Activated naive CD8-positive, alpha-beta T cell treated with anti-CD3 and anti-CD28 coated beads, Interleukin-2, amount 50 U/mL, for 24 hours (primary cell): ENCODE results near the gene LARP4B.

ENCODE experiments used
- ATAC-seq: fragments of 150-1000 bp; cut with Tn5 transposase; one replicate; pipeline ENCODE4 v1.10.0; 2021
- DNase-seq: peaks from one replicate; pipeline ENCODE4 v3.0.0; 2021
- H3K27ac Mint-ChIP-seq: one replicate; pipeline ENCODE4 v1.8.0; 2021; ENCODE audit warnings: mild to moderate bottlenecking, mixed read lengths
- H3K27me3 Mint-ChIP-seq: one replicate; pipeline ENCODE4 v1.8.0; 2021; ENCODE audit warnings: mixed read lengths
- H3K36me3 Mint-ChIP-seq: one replicate; pipeline ENCODE4 v1.8.0; 2021; ENCODE audit warnings: low read depth, mixed read lengths
- H3K4me1 Mint-ChIP-seq: one replicate; pipeline ENCODE4 v1.8.0; 2021; ENCODE audit warnings: mixed read lengths
- H3K4me3 Mint-ChIP-seq: one replicate; pipeline ENCODE4 v1.8.0; 2021; ENCODE audit warnings: mild to moderate bottlenecking, moderate library complexity, mixed read lengths
- H3K9me3 Mint-ChIP-seq: one replicate; pipeline ENCODE4 v1.8.0; 2021; ENCODE audit warnings: mixed read lengths

LARP4B gene

GRCh38 chr10:824946-825345, 106.6 kb downstream of the LARP4B start:
- Mint-ChIP-seq H3K27me3 (no peaks in the 10 kb centered on the region), H3K36me3 (peaks cover 65% of the 10 kb centered on the region), H3K4me3 (no peak overlapping the region), H3K4me1 (peaks cover 19% of the 10 kb centered on the region), H3K9me3 (no peaks in the 10 kb centered on the region), H3K27ac (no peak overlapping the region)
- ATAC-seq: no peak
- no peak for DNase-seq

DNA sequence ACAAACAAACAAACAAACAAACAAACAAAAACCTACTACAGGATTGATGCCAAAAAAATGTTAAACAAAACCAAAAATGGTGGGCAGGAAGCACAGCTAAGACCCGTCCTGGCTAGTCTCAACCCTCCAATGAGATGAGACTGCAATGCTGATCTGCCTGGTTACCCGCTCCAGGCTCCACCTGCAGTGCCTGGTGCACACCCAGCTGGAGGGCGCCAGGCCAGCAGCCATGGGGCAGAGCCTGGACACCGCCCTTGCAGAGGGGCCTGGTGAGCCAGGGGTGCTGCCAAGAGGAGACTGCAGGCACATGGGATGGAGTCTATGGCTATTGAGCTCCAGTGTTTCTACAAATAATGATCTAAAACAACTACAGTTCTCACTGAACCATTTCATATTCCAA, 107.0 kb downstream of the LARP4B start:
- Mint-ChIP-seq H3K27ac (no peak overlapping the region), H3K27me3 (no peaks in the 10 kb centered on the region), H3K36me3 (peaks cover 67% of the 10 kb centered on the region), H3K4me1 (peaks cover 19% of the 10 kb centered on the region), H3K9me3 (no peaks in the 10 kb centered on the region), H3K4me3 (no peak overlapping the region)
- no peak for DNase-seq
- ATAC-seq: no peak

GRCh38 chr10:822661-823367, 108.7 kb downstream of the LARP4B start:
- H3K36me3 Mint-ChIP-seq: peaks cover 60% of the 10 kb centered on the region
- H3K27me3 Mint-ChIP-seq: no peaks in the 10 kb centered on the region
- H3K27ac Mint-ChIP-seq: peak overlapping the region; percentile 16
- H3K4me1 Mint-ChIP-seq: peaks cover 19% of the 10 kb centered on the region
- H3K9me3 Mint-ChIP-seq: no peaks in the 10 kb centered on the region
- peak overlapping the region; percentile 9 for H3K4me3 Mint-ChIP-seq
- DNase-seq: no peak
- ATAC-seq: peak; percentile 13

DNA sequence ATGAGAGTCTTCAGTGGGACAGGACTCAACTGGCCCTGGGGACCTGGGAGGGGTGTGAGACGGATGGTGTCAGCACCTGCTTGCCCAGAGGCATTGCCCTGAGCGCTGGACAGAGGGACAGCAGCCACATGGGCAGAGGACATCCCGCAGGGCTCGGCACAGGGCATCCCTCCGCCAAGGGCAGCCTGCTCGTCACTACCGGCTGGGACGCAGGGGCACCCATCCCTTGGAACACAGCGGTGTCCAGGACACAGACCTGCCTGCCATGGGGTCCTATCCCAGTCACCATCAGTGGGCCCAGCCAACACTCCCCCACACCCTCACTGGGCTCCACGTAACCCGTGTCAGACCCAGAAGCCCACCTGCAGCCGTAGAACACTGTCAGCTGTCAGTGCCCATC, 109.3 kb downstream of the LARP4B start:
- Mint-ChIP-seq H3K27ac (no peak overlapping the region), H3K4me3 (no peak overlapping the region), H3K27me3 (no peaks in the 10 kb centered on the region), H3K9me3 (no peaks in the 10 kb centered on the region), H3K4me1 (peaks cover 19% of the 10 kb centered on the region), H3K36me3 (peaks cover 64% of the 10 kb centered on the region)
- DNase-seq: no peak
- no peak for ATAC-seq

GRCh38 chr10:821322-821721, 110.2 kb downstream of the LARP4B start:
- Mint-ChIP-seq H3K4me1 (peaks cover 19% of the 10 kb centered on the region), H3K36me3 (peaks cover 68% of the 10 kb centered on the region), H3K9me3 (no peaks in the 10 kb centered on the region), H3K4me3 (no peak overlapping the region), H3K27ac (peak overlapping the region; percentile 75), H3K27me3 (no peaks in the 10 kb centered on the region)
- no peak for ATAC-seq
- DNase-seq: no peak

- DNase-seq (no peak), ATAC-seq (no peak)
- no peaks in the 10 kb centered on the region for H3K27me3 Mint-ChIP-seq
- H3K36me3 Mint-ChIP-seq: peaks cover 58% of the 10 kb centered on the region
- H3K27ac Mint-ChIP-seq: no peak overlapping the region
- H3K4me1 Mint-ChIP-seq: peaks cover 19% of the 10 kb centered on the region
- no peak overlapping the region for H3K4me3 Mint-ChIP-seq
- H3K9me3 Mint-ChIP-seq: no peaks in the 10 kb centered on the region
Observed at GRCh38 chr10:819816-820215, 111.7 kb downstream of the LARP4B start.

DNA sequence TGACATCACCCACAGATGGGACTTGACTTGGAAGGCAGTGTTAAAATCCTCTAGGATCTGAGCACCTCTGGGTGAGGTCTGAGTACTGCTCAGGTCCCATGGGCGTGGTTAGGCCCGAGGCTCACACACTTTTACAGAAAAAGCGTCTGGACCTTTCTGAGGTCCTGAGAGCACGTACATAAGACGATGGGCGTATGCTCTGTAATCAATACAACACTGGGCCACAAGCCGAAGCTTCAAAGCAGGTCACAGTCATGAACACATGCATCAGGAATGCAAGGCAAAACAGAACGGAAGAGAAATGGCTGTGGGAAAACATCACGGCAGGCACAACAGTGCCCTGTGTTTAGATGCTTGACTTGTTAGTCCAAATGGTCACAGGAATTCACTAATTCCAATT, 112.2 kb downstream of the LARP4B start:
- Mint-ChIP-seq H3K4me1 (peaks cover 19% of the 10 kb centered on the region), H3K27me3 (no peaks in the 10 kb centered on the region), H3K27ac (peak overlapping the region; percentile 16), H3K36me3 (peaks cover 60% of the 10 kb centered on the region), H3K9me3 (no peaks in the 10 kb centered on the region), H3K4me3 (no peak overlapping the region)
- ATAC-seq: no peak
- no peak for DNase-seq

- Mint-ChIP-seq H3K4me1 (peaks cover 14% of the 10 kb centered on the region), H3K36me3 (peaks cover 53% of the 10 kb centered on the region), H3K9me3 (no peaks in the 10 kb centered on the region), H3K27ac (no peak overlapping the region), H3K27me3 (no peaks in the 10 kb centered on the region), H3K4me3 (no peak overlapping the region)
- DNase-seq (no peak), ATAC-seq (no peak)
Observed at GRCh38 chr10:818526-819220, 112.8 kb downstream of the LARP4B start.

DNA sequence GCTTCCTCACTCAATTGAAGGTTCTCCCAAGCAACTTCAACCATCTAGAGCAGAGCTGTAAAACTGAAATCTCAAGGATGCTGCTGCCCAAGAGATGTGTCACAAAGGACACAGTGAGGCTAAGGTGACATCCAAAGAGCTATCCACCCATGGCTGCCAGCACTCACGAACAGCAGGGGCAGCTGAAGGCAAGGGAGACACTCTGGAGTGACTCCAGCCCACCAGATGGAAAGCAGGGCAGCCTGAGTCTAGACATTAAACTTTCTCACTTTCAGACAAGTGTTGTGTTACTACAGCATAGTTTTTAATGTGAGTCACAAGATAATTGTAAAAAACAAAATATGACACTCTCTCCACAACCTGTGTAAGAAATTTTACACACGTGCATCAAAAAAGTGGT, 113.5 kb downstream of the LARP4B start:
- H3K27me3 Mint-ChIP-seq: no peaks in the 10 kb centered on the region
- no peak overlapping the region for H3K27ac Mint-ChIP-seq
- peaks cover 53% of the 10 kb centered on the region for H3K36me3 Mint-ChIP-seq
- H3K4me1 Mint-ChIP-seq: peaks cover 9% of the 10 kb centered on the region
- DNase-seq (no peak), ATAC-seq (no peak)
- no peak overlapping the region for H3K4me3 Mint-ChIP-seq
- H3K9me3 Mint-ChIP-seq: no peaks in the 10 kb centered on the region

GRCh38 chr10:817371-817770, 114.1 kb downstream of the LARP4B start:
- peaks cover 5% of the 10 kb centered on the region for H3K4me1 Mint-ChIP-seq
- H3K36me3 Mint-ChIP-seq: peaks cover 53% of the 10 kb centered on the region
- H3K27ac Mint-ChIP-seq: peak overlapping the region; percentile 15
- no peak for ATAC-seq
- no peak for DNase-seq
- H3K9me3 Mint-ChIP-seq: no peaks in the 10 kb centered on the region
- H3K4me3 Mint-ChIP-seq: no peak overlapping the region
- H3K27me3 Mint-ChIP-seq: no peaks in the 10 kb centered on the region

DNA sequence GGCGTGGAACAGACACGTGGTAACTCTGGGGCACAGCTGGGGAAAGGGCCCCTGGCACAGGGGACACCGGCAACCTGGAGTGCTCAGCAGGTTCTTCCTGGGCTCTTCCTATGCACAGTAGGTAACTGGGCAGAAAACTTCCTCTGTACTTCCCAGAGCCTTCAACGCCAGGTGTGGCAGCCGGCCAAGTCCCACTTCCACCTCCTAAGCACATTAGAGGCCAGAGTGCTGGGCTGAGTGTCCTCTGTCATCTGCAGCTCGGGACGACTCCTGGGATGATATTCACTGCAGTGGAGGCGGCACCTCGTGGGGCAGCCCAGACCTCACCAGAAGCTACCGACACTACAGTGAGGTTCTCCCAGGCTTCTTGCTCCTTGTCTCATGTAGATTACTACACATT, 114.5 kb downstream of the LARP4B start:
- DNase-seq: no peak
- Mint-ChIP-seq H3K27ac (peak overlapping the region; percentile 15), H3K36me3 (peaks cover 57% of the 10 kb centered on the region), H3K27me3 (no peaks in the 10 kb centered on the region), H3K4me1 (peaks cover 5% of the 10 kb centered on the region), H3K4me3 (no peak overlapping the region), H3K9me3 (no peaks in the 10 kb centered on the region)
- no peak for ATAC-seq

- peaks cover 55% of the 10 kb centered on the region for H3K36me3 Mint-ChIP-seq
- peaks cover 2% of the 10 kb centered on the region for H3K4me1 Mint-ChIP-seq
- no peak for DNase-seq
- no peak for ATAC-seq
- no peak overlapping the region for H3K27ac Mint-ChIP-seq
- no peak overlapping the region for H3K4me3 Mint-ChIP-seq
- H3K9me3 Mint-ChIP-seq: no peaks in the 10 kb centered on the region
- no peaks in the 10 kb centered on the region for H3K27me3 Mint-ChIP-seq
Observed at GRCh38 chr10:816091-816477, 115.4 kb downstream of the LARP4B start.

GRCh38 chr10:815338-816090, 116.0 kb downstream of the LARP4B start:
- H3K36me3 Mint-ChIP-seq: peaks cover 52% of the 10 kb centered on the region
- no peaks in the 10 kb centered on the region for H3K4me1 Mint-ChIP-seq
- no peak overlapping the region for H3K27ac Mint-ChIP-seq
- ATAC-seq (no peak), DNase-seq (no peak)
- no peaks in the 10 kb centered on the region for H3K27me3 Mint-ChIP-seq
- H3K9me3 Mint-ChIP-seq: no peaks in the 10 kb centered on the region
- H3K4me3 Mint-ChIP-seq: no peak overlapping the region

DNA sequence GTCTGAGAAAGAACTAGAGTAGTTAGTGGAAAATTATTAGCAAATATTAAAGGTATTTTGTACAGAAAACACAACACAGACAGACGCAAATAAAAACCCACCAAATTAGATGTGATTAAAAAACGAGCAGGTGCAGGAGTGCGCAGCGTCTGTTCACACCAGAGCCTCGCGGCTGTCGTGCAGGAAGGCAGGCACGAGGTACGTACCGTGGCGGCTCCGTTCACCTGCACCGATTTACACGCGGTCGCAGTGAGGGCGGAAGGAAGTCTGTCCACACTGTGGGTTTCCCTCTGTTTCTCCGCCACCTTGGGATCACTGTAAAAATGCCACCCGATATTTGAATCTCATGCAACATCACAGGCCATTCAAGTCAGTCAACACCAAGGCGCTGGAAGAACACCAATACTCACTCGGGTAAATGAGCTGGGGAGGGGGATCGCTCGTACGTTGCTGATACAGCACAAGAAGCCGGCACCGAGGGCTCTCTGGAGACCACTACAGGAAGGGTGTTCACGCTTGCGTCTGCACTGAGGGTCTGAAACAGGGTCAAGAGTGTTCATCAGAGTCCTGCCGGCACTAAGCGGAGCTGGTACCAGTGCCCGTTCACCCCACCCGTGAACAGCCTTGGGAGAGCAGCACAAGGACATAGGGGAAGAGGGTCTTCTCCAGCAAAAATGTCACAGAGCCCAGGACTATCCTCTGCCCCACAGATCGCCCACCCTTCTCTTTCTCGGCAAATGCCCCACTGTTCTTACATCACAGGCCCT, 116.8 kb downstream of the LARP4B start:
- H3K27ac Mint-ChIP-seq: no peak overlapping the region
- no peak overlapping the region for H3K4me3 Mint-ChIP-seq
- no peaks in the 10 kb centered on the region for H3K27me3 Mint-ChIP-seq
- H3K9me3 Mint-ChIP-seq: no peaks in the 10 kb centered on the region
- H3K36me3 Mint-ChIP-seq: peaks cover 50% of the 10 kb centered on the region
- ATAC-seq (no peak), DNase-seq (no peak)
- no peaks in the 10 kb centered on the region for H3K4me1 Mint-ChIP-seq
